Stomach smooth muscle (tissue), 2 donors: ENCODE data around the gene NUP214.
"Not testable (repeated sequence)": the region's sequence is repeated elsewhere in the genome, so short reads cannot be mapped to it uniquely, and the experiment has no call there.

Experiments used
- H3K27ac ChIP-seq: one replicate; pipeline ENCODE4 v1.7.0; 2013; ENCODE audit warnings: mild to moderate bottlenecking, low read length, inconsistent platforms
- H3K27me3 ChIP-seq, 2 donors: one replicate each; pipeline ENCODE4 v1.7.0; 2013; ENCODE audit warnings: low read length in 2 of 2; ENCODE audit not compliant: insufficient read depth in 2 of 2, control insufficient read depth in 1 of 2
- H3K36me3 ChIP-seq, 2 donors: one replicate each; pipeline ENCODE4 v1.7.0; 2013; ENCODE audit warnings: low read length in 2 of 2; ENCODE audit not compliant: control insufficient read depth in 2 of 2, insufficient read depth in 2 of 2
- H3K4me1 ChIP-seq: one replicate; pipeline ENCODE4 v1.7.0; 2013; ENCODE audit warnings: low read length; ENCODE audit not compliant: control insufficient read depth, insufficient read depth
- H3K4me3 ChIP-seq, 2 donors: one replicate each; pipeline ENCODE4 v1.7.0; 2013; ENCODE audit warnings: low read length in 2 of 2
- H3K9ac ChIP-seq, 2 donors: one replicate each; pipeline ENCODE4 v1.7.0; 2013; ENCODE audit warnings: low read length in 2 of 2, mild to moderate bottlenecking in 1 of 2
- H3K9me3 ChIP-seq, 2 donors: one replicate each; pipeline ENCODE4 v1.7.0; 2013; ENCODE audit warnings: low read length in 2 of 2; ENCODE audit not compliant: control insufficient read depth in 2 of 2
- donor health status: healthy.
- donor health status: Pancreatic carcinoma.

The NUP214 gene

DNA sequence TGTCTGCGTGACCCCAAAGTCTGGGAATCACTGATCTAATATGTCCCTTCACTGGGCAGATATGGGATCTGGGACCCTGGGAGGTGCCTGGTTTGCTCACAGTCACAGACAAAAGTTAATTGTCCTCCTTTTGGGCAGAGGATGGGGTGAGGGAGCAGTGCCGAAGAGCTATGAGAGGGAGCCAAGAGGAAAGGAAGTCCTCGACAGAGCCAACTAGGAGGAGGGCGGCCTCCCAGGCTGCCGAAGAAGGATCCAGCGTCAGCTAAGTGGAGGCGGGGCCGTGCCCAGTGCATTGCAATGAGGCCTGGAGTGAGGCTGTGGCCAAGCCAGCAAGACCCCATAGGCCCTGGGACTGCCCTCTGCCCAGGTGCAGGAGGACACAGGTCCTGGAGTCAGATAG is 17.6 kb upstream of the NUP214 start:
- H3K27ac ChIP-seq, result no peak overlapping the region
- H3K9ac ChIP-seq, result no peak overlapping the region
- no peaks in the 10 kb centered on the region for H3K36me3 ChIP-seq
- H3K4me1 ChIP-seq, result no peaks in the 10 kb centered on the region
- no peak overlapping the region for H3K4me3 ChIP-seq
- no peaks in the 10 kb centered on the region for H3K9me3 ChIP-seq
- H3K27me3 ChIP-seq, result peaks cover 2 to 4% of the 10 kb centered on the region in 2 donors

DNA sequence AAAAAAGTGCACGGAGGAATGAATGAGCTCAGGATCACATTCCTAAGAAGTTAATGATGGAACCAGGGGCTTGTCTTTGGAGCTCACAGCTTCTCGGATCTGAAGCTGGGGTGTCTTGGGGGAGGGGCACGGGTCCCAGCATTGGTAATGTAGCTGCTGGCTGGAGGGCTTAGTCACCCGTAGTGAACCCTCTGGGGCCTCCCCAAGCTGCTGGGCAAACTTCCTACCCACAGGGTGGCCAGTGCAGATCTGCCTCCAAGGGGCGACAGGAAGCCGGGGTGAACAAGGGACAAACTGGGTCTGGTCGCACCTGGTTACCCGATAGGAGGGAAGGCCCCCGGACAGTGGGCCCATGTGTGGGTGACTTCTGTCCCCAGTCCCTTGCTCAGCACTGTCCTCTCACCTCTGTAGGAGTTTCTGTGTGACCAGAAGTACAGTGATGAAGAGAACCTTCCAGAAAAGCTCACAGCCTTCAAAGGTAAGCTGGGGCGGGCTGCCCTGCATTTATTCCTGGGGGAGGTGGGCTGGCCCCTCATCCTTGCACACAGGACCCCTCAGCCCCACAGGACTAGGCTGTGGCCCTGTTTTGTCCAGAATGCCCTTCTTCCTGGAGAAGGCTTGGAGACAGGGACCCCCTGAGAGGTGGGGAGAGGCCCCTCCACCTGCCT is 14.1 kb upstream of the NUP214 start:
- H3K27ac ChIP-seq, result no peak overlapping the region
- no peaks in the 10 kb centered on the region for H3K9me3 ChIP-seq
- H3K36me3 ChIP-seq, result no peaks in the 10 kb centered on the region
- peaks cover 0 to 2% of the 10 kb centered on the region in 2 donors for H3K27me3 ChIP-seq
- H3K9ac ChIP-seq, result no peak overlapping the region
- H3K4me3 ChIP-seq, result no peak overlapping the region
- no peaks in the 10 kb centered on the region for H3K4me1 ChIP-seq

- H3K9me3 ChIP-seq, result no peaks in the 10 kb centered on the region
- H3K4me1 ChIP-seq, result no peaks in the 10 kb centered on the region
- H3K4me3 ChIP-seq, result no peak overlapping the region
- H3K36me3 ChIP-seq, result no peaks in the 10 kb centered on the region
- H3K27me3 ChIP-seq, result peaks cover 0 to 2% of the 10 kb centered on the region in 2 donors
- no peak overlapping the region for H3K9ac ChIP-seq
- no peak overlapping the region for H3K27ac ChIP-seq
Measured at GRCh38 chr9:131111854-131112311, 13.5 kb upstream of the NUP214 start.

- no peaks in the 10 kb centered on the region for H3K36me3 ChIP-seq
- no peak overlapping the region for H3K9ac ChIP-seq
- no peak overlapping the region for H3K4me3 ChIP-seq
Measured at GRCh38 chr9:131112374-131113154, 12.8 kb upstream of the NUP214 start.

GRCh38 chr9:131113655-131114054 is 11.7 kb upstream of the NUP214 start:
- no peaks in the 10 kb centered on the region for H3K9me3 ChIP-seq
- no peak overlapping the region for H3K9ac ChIP-seq
- peaks cover 0 to 2% of the 10 kb centered on the region in 2 donors for H3K27me3 ChIP-seq
- H3K36me3 ChIP-seq, result no peaks in the 10 kb centered on the region
- no peak overlapping the region for H3K27ac ChIP-seq
- H3K4me3 ChIP-seq, result no peak overlapping the region
- no peaks in the 10 kb centered on the region for H3K4me1 ChIP-seq

More at GRCh38 chr9:131112374-131113154, 12.8 kb upstream of the NUP214 start:
- Histone ChIP-seq H3K27ac (no peak overlapping the region), H3K4me1 (no peaks in the 10 kb centered on the region), H3K9me3 (no peaks in the 10 kb centered on the region), H3K27me3 (peaks cover 0 to 2% of the 10 kb centered on the region in 2 donors)

- no peak overlapping the region for H3K4me3 ChIP-seq
- H3K36me3 ChIP-seq, result no peaks in the 10 kb centered on the region
- no peak overlapping the region for H3K27ac ChIP-seq
- H3K9ac ChIP-seq, result no peak overlapping the region
- H3K9me3 ChIP-seq, result no peaks in the 10 kb centered on the region
- H3K27me3 ChIP-seq, result peaks cover 0 to 2% of the 10 kb centered on the region in 2 donors
- no peaks in the 10 kb centered on the region for H3K4me1 ChIP-seq
Measured at GRCh38 chr9:131114084-131114535, 11.3 kb upstream of the NUP214 start.

DNA sequence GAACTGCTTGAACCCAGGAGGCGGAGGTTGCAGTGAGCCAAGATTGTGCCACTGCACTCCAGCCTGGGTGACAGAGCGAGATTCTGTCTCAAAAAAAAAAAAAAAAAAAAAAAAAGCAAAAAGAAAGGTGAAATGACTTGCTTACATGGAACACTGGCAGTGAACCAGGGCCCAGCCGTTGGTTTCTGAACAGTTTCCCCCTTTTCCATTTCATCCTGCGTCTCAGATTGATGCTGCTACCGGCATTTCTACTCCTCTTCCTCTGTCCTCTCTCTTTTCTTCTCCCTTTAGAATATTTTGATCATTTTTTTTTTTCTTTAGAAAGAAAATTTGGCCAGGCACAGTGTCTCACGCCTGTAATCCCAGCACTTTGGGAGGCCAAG is 10.0 kb upstream of the NUP214 start:
- not testable (repeated sequence) for H3K4me1 ChIP-seq, H3K9ac ChIP-seq, H3K27me3 ChIP-seq, H3K9me3 ChIP-seq, H3K4me3 ChIP-seq, H3K36me3 ChIP-seq, H3K27ac ChIP-seq

DNA sequence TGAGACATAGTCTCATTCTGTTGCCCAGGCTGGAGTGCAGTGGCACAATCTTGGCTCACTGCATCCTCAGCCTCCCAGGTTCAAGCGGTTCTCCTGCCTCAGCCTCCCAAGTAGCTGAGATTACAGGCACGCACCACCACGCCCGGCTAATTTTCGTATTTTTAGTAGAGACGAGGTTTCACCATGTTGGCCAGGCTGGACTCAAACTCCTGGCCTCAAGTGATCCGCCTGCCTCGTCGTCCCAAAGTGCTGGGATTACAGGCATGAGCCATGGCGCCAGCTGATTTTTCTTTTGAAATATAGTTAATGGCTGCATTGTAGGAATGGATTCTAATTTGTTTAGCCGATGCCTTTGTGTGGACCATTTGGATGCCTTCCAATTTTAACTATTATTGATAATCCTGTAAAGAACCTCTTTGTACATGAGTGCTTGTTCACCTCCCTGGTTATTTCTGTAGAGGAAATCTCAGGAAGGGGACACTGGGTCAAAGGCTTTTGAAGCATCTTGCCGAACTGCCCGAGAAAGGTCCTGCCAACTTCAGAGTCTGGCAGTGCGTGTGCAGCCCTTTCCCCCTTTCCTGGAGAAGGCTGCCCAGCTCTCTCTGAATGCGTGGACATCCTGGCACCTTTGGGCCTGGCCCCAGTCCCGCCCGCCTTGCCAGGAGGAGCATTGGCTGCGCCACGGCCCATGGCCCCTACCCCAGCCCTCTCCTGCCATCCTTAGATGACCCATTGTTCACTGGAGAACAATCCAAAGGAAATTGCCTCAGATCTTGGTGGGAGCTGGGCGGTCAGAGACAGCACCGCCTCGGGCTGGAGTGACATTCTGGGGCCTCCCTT is 8.9 kb upstream of the NUP214 start:
- H3K27ac ChIP-seq, result no peak overlapping the region
- no peak overlapping the region for H3K9ac ChIP-seq
- no peaks in the 10 kb centered on the region for H3K27me3 ChIP-seq
- H3K9me3 ChIP-seq, result no peaks in the 10 kb centered on the region
- H3K4me3 ChIP-seq, result no peak overlapping the region
- H3K36me3 ChIP-seq, result no peaks in the 10 kb centered on the region
- H3K4me1 ChIP-seq, result no peaks in the 10 kb centered on the region

GRCh38 chr9:131117121-131117761 is 8.1 kb upstream of the NUP214 start:
- H3K27ac ChIP-seq, result no peak overlapping the region
- H3K9me3 ChIP-seq, result no peaks in the 10 kb centered on the region
- H3K4me1 ChIP-seq, result no peaks in the 10 kb centered on the region
- H3K36me3 ChIP-seq, result no peaks in the 10 kb centered on the region
- no peak overlapping the region for H3K9ac ChIP-seq
- no peak overlapping the region for H3K4me3 ChIP-seq
- no peaks in the 10 kb centered on the region for H3K27me3 ChIP-seq

- H3K4me3 ChIP-seq, result no peak overlapping the region
- no peaks in the 10 kb centered on the region for H3K9me3 ChIP-seq
- no peaks in the 10 kb centered on the region for H3K27me3 ChIP-seq
- H3K4me1 ChIP-seq, result no peaks in the 10 kb centered on the region
- H3K9ac ChIP-seq, result no peak overlapping the region
- H3K27ac ChIP-seq, result no peak overlapping the region
- H3K36me3 ChIP-seq, result no peaks in the 10 kb centered on the region
Measured at GRCh38 chr9:131117762-131118145, 7.6 kb upstream of the NUP214 start.
